SK-N-SH treated with all-trans-retinoic acid at 6 μM for 48 hours (cell line): ENCODE measurements around the gene IGFBP1.

ENCODE experiments used
- ATAC-seq: fragments of 200-7000 bp; cut with Tn5 transposase; 3 replicates; pipeline ENCODE4 v1.9.1; 2020; ENCODE audit warnings: mild to moderate bottlenecking, moderate library complexity
- ARNTL ChIP-seq: fragments of 450-650 bp; formaldehyde crosslinking; IDR thresholded peaks from 2 replicates; pipeline ENCODE4 v1.5.0; 2020; ENCODE audit warnings: low read depth, mild to moderate bottlenecking, moderate library complexity, borderline replicate concordance
- BACH2 ChIP-seq: fragments of 250-450 bp; sonication (Bioruptor Pico); IDR thresholded peaks from 2 replicates; pipeline ENCODE4 v1.9.0; 2021; ENCODE audit warnings: mild to moderate bottlenecking, borderline replicate concordance
- CSDC2 ChIP-seq: fragments of 250-450 bp; sonication (Bioruptor Pico); IDR thresholded peaks from 2 replicates; pipeline ENCODE4 v1.5.0; 2020; ENCODE audit warnings: mild to moderate bottlenecking, moderate library complexity
- ESRRG ChIP-seq: fragments of 250-450 bp; sonication (Bioruptor Pico); IDR thresholded peaks from 2 replicates; pipeline ENCODE4 v1.6.1; 2021; ENCODE audit warnings: mild to moderate bottlenecking
- GLIS3 ChIP-seq: fragments of 250-450 bp; sonication (Bioruptor Pico); IDR thresholded peaks from 2 replicates; pipeline ENCODE4 v1.5.0; 2020; ENCODE audit warnings: mild to moderate bottlenecking, moderate library complexity
- ISL1 ChIP-seq: fragments of 250-450 bp; sonication (Bioruptor Pico); IDR thresholded peaks from 2 replicates; pipeline ENCODE4 v2.1.2; 2022; ENCODE audit warnings: mild to moderate bottlenecking, moderate library complexity
- OSR1 ChIP-seq: fragments of 250-450 bp; sonication (Bioruptor Pico); IDR thresholded peaks from 2 replicates; pipeline ENCODE4 v1.8.0; 2022; ENCODE audit warnings: moderate library complexity, mild to moderate bottlenecking, inconsistent platforms
- RARB ChIP-seq: fragments of 250-450 bp; sonication (Bioruptor Pico); IDR thresholded peaks from 2 replicates; pipeline ENCODE4 v1.8.0; 2021; ENCODE audit warnings: mild to moderate bottlenecking, moderate library complexity
- SNAI2 ChIP-seq: fragments of 250-450 bp; sonication (Bioruptor Pico); IDR thresholded peaks from 2 replicates; pipeline ENCODE4 v1.5.0; 2020; ENCODE audit warnings: mild to moderate bottlenecking, moderate library complexity
- TCF4 ChIP-seq: fragments of 250-450 bp; sonication (Bioruptor Pico); IDR thresholded peaks from 2 replicates; pipeline ENCODE4 v1.8.0; 2021; ENCODE audit warnings: mild to moderate bottlenecking, moderate library complexity, borderline replicate concordance
- TOX ChIP-seq: fragments of 250-450 bp; sonication (Bioruptor Pico); IDR thresholded peaks from 2 replicates; pipeline ENCODE4 v1.8.0; 2021; ENCODE audit warnings: mild to moderate bottlenecking, moderate library complexity, borderline replicate concordance
- ZC3H10 ChIP-seq: fragments of 250-450 bp; sonication (Bioruptor Pico); IDR thresholded peaks from 2 replicates; pipeline ENCODE4 v1.5.1; 2021; ENCODE audit warnings: mild to moderate bottlenecking, moderate library complexity
- ZFP3 ChIP-seq: fragments of 250-450 bp; sonication (Bioruptor Pico); IDR thresholded peaks from 2 replicates; pipeline ENCODE4 v1.5.0; 2020; ENCODE audit warnings: mild to moderate bottlenecking, moderate library complexity
- ZFP30 ChIP-seq: fragments of 450-650 bp; formaldehyde crosslinking; IDR thresholded peaks from 2 replicates; pipeline ENCODE4 v1.5.0; 2022; ENCODE audit warnings: mild to moderate bottlenecking, moderate library complexity
- ZNF565 ChIP-seq: fragments of 450-650 bp; formaldehyde crosslinking; conservative IDR thresholded peaks from 2 replicates; pipeline ENCODE4 v1.5.0; 2020; ENCODE audit warnings: low read depth, mild to moderate bottlenecking, moderate library complexity
- ZNF70 ChIP-seq: fragments of 450-650 bp; formaldehyde crosslinking; IDR thresholded peaks from 2 replicates; pipeline ENCODE4 v1.5.0; 2020; ENCODE audit warnings: mild to moderate bottlenecking, moderate library complexity
- TF ChIP-seq, protein P1 (sequence below): fragments of 250-450 bp; sonication (Bioruptor Pico); IDR thresholded peaks from 2 replicates; pipeline ENCODE4 v1.5.1; 2021; ENCODE audit warnings: mild to moderate bottlenecking, moderate library complexity
- TF ChIP-seq, protein P2 (sequence below): fragments of 250-450 bp; sonication (Bioruptor Pico); IDR thresholded peaks from 2 replicates; pipeline ENCODE4 v1.8.0; 2020; ENCODE audit warnings: mild to moderate bottlenecking, moderate library complexity, borderline replicate concordance
- TF ChIP-seq, protein P3 (sequence below): fragments of 250-450 bp; sonication (Bioruptor Pico); IDR thresholded peaks from 2 replicates; pipeline ENCODE4 v1.5.1; 2020; ENCODE audit warnings: low read depth, mild to moderate bottlenecking, moderate library complexity

IGFBP1 gene

DNA sequence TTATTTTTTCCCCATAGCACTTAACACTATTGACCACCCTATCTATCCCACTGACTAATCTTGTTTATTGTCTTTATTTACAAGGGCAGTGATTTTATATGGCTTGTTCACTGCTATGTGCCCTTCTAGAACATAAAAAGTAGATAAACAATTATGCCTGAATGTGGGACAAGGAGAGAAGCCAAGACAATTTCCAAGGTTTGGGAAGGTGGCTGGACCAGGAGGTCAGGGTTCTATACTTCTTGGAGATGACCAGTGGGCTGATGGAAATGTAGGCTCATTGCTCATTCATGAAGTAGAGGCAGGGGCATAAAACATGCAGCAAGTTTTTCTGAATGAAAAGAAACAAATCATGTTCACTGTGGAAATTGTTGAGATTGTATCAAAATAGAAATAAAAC is 21.3 kb downstream of the IGFBP1 start (continued):
- TF ChIP-seq, protein P1, sequence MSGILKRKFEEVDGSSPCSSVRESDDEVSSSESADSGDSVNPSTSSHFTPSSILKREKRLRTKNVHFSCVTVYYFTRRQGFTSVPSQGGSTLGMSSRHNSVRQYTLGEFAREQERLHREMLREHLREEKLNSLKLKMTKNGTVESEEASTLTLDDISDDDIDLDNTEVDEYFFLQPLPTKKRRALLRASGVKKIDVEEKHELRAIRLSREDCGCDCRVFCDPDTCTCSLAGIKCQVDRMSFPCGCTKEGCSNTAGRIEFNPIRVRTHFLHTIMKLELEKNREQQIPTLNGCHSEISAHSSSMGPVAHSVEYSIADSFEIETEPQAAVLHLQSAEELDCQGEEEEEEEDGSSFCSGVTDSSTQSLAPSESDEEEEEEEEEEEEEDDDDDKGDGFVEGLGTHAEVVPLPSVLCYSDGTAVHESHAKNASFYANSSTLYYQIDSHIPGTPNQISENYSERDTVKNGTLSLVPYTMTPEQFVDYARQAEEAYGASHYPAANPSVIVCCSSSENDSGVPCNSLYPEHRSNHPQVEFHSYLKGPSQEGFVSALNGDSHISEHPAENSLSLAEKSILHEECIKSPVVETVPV (CRISPR knock-in tag) = no peak

DNA sequence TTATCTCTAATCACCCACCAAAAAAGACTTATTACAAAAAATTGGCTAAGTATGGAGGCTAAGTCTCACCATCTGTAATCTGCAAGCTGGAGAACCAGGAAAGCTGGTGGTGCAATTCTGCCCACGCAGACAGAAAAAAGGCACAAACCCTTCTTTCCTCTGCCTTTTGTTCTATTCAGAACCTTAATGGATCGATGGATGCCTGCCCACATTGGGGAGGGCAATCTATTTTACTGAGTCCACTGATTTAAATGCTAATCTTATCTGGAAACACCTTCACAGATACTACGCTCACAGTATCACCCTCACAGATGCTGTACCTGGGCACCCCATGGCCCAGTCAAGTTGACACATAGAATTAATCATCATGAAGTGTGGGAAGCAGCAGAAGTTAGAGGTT is 22.6 kb downstream of the IGFBP1 start:
- ATAC-seq = no peak
- TF ChIP-seq ISL1 (CRISPR knock-in tag) (no peak), ZFP30 (CRISPR knock-in tag) (no peak)

DNA sequence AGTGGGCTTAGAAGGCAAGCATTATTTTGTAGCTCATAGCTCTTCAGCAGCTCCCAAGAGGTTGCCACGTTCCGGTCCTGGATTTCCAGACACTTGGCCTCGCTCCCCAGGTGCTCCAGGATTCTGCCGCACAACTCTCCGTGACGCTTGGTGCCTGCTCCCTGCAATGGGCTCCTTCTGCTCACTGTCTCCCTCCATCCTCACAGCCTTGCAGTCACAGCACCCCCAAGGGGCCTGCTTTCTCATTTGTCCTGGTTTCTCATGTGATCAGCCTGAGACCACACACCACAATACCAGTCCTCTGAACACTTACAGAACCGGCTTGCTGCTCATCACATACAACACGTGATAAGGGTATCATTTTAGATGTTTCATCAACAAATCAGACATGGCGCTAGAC is 23.0 kb downstream of the IGFBP1 start:
- TF ChIP-seq SNAI2 (CRISPR knock-in tag) (no peak), ZNF70 (CRISPR knock-in tag) (no peak), RARB (CRISPR knock-in tag) (no peak)
- TF ChIP-seq, protein P2, sequence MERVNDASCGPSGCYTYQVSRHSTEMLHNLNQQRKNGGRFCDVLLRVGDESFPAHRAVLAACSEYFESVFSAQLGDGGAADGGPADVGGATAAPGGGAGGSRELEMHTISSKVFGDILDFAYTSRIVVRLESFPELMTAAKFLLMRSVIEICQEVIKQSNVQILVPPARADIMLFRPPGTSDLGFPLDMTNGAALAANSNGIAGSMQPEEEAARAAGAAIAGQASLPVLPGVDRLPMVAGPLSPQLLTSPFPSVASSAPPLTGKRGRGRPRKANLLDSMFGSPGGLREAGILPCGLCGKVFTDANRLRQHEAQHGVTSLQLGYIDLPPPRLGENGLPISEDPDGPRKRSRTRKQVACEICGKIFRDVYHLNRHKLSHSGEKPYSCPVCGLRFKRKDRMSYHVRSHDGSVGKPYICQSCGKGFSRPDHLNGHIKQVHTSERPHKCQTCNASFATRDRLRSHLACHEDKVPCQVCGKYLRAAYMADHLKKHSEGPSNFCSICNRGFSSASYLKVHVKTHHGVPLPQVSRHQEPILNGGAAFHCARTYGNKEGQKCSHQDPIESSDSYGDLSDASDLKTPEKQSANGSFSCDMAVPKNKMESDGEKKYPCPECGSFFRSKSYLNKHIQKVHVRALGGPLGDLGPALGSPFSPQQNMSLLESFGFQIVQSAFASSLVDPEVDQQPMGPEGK (CRISPR knock-in tag) = no peak
- no peak for ATAC-seq

DNA sequence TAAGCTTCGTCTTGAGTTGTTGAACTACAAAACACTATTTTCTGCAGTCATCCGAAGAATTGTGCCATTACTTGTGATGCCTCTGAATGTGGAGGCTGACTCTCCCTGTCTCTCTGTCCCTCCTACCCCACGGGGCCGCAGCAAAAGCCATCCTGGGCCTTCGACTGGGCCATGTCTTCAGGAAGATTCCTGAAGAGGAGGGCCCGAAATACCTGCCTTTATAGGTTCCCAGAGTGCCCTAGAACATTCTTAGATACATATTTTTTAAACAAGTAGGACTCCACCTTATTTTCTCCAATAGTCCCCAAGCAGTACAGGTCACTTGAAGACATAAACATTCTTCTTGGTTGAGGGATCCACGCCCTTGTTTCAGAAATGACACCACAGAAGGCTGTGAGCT is 24.7 kb downstream of the IGFBP1 start:
- ATAC-seq = no peak
- TF ChIP-seq ESRRG (CRISPR knock-in tag) (no peak), BACH2 (no peak), ZNF565 (CRISPR knock-in tag) (no peak), SNAI2 (CRISPR knock-in tag) (no peak), ZNF70 (CRISPR knock-in tag) (no peak), ARNTL (CRISPR knock-in tag) (no peak), RARB (CRISPR knock-in tag) (no peak), ZC3H10 (no peak), TCF4 (no peak), ZFP3 (CRISPR knock-in tag) (no peak), OSR1 (CRISPR knock-in tag) (no peak), GLIS3 (CRISPR knock-in tag) (no peak), ZFP30 (CRISPR knock-in tag) (no peak)
- TF ChIP-seq, protein P1 (CRISPR knock-in tag) = no peak
- TF ChIP-seq, protein P2 (CRISPR knock-in tag) = no peak
- TF ChIP-seq, protein P3, sequence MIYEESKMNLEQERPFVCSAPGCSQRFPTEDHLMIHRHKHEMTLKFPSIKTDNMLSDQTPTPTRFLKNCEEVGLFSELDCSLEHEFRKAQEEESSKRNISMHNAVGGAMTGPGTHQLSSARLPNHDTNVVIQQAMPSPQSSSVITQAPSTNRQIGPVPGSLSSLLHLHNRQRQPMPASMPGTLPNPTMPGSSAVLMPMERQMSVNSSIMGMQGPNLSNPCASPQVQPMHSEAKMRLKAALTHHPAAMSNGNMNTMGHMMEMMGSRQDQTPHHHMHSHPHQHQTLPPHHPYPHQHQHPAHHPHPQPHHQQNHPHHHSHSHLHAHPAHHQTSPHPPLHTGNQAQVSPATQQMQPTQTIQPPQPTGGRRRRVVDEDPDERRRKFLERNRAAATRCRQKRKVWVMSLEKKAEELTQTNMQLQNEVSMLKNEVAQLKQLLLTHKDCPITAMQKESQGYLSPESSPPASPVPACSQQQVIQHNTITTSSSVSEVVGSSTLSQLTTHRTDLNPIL (CRISPR knock-in tag) = no peak

DNA sequence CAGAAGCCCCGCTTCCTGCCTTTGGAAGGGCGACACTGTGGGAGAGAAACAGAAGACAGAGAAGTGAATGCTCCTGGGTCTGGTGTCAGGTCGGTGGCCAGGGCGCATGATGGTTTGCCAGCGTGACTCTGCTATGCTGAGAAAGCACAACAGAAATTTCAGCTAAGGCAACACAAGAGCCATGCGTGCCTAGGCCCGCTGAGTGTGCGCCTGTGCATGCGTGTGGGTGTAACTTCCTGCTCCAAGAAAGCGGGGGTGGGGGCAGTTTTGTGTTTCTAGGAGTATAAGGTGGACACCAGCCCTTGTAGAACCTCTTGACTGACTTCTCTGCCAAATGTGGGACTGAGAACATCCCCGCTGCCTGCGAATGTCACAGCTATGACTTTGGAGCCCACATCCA is 26.6 kb downstream of the IGFBP1 start:
- no peak for ATAC-seq
- TF ChIP-seq ZC3H10 (no peak), GLIS3 (CRISPR knock-in tag) (no peak), CSDC2 (no peak), ZFP3 (CRISPR knock-in tag) (no peak), ARNTL (CRISPR knock-in tag) (no peak), ZNF565 (CRISPR knock-in tag) (no peak), TOX (CRISPR knock-in tag) (no peak)
- TF ChIP-seq, protein P3 (CRISPR knock-in tag) = no peak
- TF ChIP-seq, protein P2 (CRISPR knock-in tag) = no peak
- TF ChIP-seq, protein P1 (CRISPR knock-in tag) = no peak
